ENCODE measurements around the gene ROBO2.

ROBO2 gene

DNA sequence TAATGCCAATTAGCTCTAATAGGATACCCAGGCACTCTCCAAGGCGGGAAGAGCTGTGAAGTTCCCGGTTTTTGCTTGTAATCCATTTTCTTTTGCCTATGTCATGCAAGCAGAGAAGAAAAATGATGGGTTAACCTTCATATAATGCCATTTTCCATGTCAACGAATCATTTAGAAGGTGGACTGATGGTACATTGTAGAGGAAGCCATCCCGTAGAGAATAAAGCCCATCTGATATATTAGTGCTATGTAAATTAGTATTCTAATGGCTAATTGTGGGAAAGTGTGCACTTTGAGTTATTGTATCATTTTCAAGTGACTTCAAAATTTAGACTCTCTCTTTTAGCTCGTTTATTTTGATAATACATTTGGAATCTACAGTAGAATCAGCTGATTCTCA is 509.1 kb downstream of the ROBO2 start:
- Histone ChIP-seq H3K9ac (ENCODE audit: low read depth, low read length) (no peak overlapping the region), H3K4me1 (ENCODE audit: insufficient read depth, low read length) (no peaks in the 10 kb centered on the region), H3K36me3 (ENCODE audit: insufficient read depth, low read length) (no peaks in the 10 kb centered on the region), H3K9me3 (ENCODE audit: control insufficient read depth, insufficient read depth, low read length) (no peaks in the 10 kb centered on the region)

DNA sequence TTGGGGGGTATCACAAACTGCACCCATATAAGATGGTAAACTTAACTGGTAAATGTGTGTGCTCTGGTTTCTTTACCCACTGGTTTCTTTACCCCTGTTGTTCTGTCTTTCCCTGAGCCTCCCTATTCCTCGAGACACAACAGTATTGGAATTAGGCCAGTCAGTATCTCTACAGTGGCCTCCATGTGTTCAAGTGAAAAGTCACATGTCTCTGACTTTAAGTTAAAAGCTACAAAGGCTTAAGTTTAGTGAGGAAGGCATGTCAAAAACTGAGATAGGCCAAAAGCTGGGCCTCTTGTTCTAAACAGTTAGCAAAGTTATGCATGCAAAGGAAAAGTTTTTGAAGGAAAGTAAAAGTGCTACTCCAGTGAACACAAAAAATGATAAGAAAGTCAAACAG is 513.3 kb downstream of the ROBO2 start:
- Histone ChIP-seq H3K9me3 (ENCODE audit: control insufficient read depth, insufficient read depth, low read length) (no peaks in the 10 kb centered on the region), H3K36me3 (ENCODE audit: insufficient read depth, low read length) (no peaks in the 10 kb centered on the region), H3K4me1 (ENCODE audit: insufficient read depth, low read length) (no peaks in the 10 kb centered on the region), H3K9ac (ENCODE audit: low read depth, low read length) (no peak overlapping the region)

DNA sequence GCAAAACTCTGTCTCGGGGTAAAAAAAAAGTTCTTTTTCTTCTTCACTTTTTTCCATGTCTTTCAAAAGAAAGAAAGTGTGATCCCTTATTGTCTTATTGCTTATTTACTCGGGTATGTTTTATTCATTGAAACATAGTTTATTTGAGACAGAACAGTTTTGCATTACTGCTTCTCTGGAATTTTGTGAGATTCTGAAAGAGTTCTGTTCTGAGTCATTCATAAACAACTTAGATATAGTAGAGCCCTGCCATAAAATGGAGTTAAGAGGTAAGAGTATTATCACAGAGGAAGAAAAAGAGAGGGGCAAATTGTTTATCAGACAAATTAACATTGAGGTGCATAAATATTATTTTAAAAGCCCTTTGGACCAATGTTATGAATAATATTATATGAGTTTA is 522.2 kb downstream of the ROBO2 start:
- Histone ChIP-seq H3K36me3 (ENCODE audit: insufficient read depth, low read length) (no peaks in the 10 kb centered on the region), H3K9ac (ENCODE audit: low read depth, low read length) (no peak overlapping the region), H3K9me3 (ENCODE audit: control insufficient read depth, insufficient read depth, low read length) (no peaks in the 10 kb centered on the region), H3K4me1 (ENCODE audit: insufficient read depth, low read length) (no peaks in the 10 kb centered on the region; the same call in 1 of the 2 replicates)

DNA sequence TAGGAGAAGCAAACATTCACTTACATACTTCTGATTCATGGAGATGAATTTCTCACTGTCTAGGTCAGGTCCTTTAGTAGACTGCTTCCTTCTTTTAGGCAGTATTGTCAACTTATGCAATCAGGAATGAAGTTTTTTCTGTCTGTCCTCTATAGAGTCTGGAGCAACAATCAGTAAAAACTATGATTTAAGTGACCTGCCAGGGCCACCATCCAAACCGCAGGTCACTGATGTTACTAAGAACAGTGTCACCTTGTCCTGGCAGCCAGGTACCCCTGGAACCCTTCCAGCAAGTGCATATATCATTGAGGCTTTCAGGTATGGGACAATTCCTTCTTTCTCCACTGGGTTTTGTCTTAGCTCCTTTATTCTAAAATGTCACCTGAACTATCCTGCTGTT is 523.1 kb downstream of the ROBO2 start:
- H3K9ac ChIP-seq (ENCODE audit: low read depth, low read length): no peak overlapping the region
- no peaks in the 10 kb centered on the region; the same call in 1 of the 2 replicates for H3K4me1 ChIP-seq (ENCODE audit: insufficient read depth, low read length)
- H3K9me3 ChIP-seq (ENCODE audit: control insufficient read depth, insufficient read depth, low read length): no peaks in the 10 kb centered on the region
- H3K36me3 ChIP-seq (ENCODE audit: insufficient read depth, low read length): no peaks in the 10 kb centered on the region

DNA sequence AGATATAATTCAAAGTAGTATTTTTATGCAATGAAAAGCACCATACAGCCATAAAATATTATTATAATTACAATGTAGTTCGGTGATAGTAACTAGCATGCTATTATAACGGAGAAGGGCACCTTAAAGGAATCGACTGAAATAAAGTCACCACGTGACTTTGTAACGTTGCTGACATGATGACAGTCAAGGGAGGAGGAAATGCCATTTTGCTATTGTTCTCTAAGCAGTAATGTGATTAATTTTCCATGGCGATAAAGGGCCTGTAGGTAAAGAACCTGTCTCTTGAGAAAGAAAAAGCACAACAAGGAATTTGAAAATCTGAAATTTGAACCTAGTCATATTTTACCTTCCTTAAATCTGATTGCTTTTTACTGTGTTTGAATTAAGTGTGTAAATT is 526.2 kb downstream of the ROBO2 start:
- Histone ChIP-seq H3K9ac (ENCODE audit: low read depth, low read length) (no peak overlapping the region), H3K9me3 (ENCODE audit: control insufficient read depth, insufficient read depth, low read length) (no peaks in the 10 kb centered on the region), H3K4me1 (ENCODE audit: insufficient read depth, low read length) (no peaks in the 10 kb centered on the region; the same call in 1 of the 2 replicates), H3K36me3 (ENCODE audit: insufficient read depth, low read length) (no peaks in the 10 kb centered on the region)

DNA sequence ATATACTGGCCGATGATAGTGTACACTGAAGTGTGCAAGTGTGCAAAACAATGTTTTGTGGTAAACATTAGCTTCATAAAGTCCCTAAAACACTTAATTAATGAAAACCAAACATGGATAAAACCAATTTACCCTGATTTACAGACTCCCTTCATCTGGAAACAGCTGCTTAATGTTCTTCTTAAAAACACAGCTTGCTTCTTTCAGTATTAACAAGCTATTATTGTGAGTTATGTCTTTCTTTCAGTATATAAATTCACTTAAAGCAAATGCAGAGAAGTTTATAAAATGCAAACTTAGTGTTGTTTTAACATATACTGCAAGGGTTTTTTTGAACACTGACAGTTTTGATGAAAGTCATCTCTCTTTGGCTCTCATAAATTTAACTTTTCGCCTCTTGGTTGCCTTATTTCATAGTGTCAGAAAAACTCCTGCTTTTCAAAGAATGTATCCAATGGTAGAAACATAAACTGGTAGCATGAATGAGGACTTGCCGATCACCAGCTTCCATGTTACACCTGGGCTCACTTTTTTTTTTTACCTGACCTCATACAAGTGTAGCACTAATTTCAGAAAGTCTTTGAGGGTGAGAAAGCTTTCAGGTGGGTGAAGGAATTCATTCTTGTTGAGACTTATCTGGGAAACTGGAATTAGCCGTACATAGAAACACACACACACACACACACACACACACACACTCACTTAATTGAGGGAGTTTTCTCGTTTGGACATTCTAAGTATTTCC is 532.2 kb downstream of the ROBO2 start:
- Histone ChIP-seq H3K9me3 (ENCODE audit: control insufficient read depth, insufficient read depth, low read length) (no peaks in the 10 kb centered on the region), H3K4me1 (ENCODE audit: insufficient read depth, low read length) (no peaks in the 10 kb centered on the region), H3K36me3 (ENCODE audit: insufficient read depth, low read length) (no peaks in the 10 kb centered on the region), H3K9ac (ENCODE audit: low read depth, low read length) (no peak overlapping the region)

DNA sequence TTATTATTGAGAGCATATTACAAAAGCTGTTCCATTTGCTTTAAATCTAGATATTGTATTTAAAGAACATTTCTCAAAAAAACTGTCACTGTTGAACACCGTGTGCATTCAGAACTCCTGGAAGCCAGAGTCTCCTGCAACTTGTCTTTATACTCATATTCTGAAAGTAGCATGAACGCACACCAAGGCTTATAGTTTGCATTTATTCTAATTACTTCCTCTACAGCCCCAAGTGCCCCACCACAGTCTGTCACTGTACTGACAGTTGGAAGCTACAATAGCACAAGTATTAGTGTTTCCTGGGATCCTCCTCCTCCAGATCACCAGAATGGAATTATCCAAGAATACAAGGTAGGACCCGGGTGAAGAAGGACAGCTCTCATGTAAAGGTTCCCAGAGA is 537.4 kb downstream of the ROBO2 start:
- H3K9ac ChIP-seq (ENCODE audit: low read depth, low read length): no peak overlapping the region
- H3K36me3 ChIP-seq (ENCODE audit: insufficient read depth, low read length): no peaks in the 10 kb centered on the region
- H3K9me3 ChIP-seq (ENCODE audit: control insufficient read depth, insufficient read depth, low read length): no peaks in the 10 kb centered on the region
- no peaks in the 10 kb centered on the region for H3K4me1 ChIP-seq (ENCODE audit: insufficient read depth, low read length)

DNA sequence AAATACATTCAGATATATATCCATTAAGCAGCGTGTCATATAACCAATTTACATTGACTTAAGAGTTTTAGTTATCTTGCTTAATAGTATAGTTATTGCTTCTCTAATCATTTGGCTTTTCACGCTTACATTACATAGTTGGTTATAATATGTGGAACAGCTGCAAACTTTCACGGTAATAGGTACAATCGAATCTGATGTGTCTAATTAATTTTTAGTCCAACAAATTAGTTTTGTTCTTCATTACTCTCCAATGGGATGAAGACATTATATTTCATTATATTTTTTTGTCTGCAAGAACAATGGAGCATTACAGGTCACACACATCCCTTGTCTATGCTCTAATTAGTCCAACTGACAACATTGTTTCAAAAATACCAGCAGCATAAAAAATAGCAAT is 546.3 kb downstream of the ROBO2 start:
- Histone ChIP-seq H3K9me3 (ENCODE audit: control insufficient read depth, insufficient read depth, low read length) (peaks cover 2% of the 10 kb centered on the region; the same call in 1 of the 2 replicates), H3K4me1 (ENCODE audit: insufficient read depth, low read length) (no peaks in the 10 kb centered on the region), H3K9ac (ENCODE audit: low read depth, low read length) (no peak overlapping the region), H3K36me3 (ENCODE audit: insufficient read depth, low read length) (no peaks in the 10 kb centered on the region)

DNA sequence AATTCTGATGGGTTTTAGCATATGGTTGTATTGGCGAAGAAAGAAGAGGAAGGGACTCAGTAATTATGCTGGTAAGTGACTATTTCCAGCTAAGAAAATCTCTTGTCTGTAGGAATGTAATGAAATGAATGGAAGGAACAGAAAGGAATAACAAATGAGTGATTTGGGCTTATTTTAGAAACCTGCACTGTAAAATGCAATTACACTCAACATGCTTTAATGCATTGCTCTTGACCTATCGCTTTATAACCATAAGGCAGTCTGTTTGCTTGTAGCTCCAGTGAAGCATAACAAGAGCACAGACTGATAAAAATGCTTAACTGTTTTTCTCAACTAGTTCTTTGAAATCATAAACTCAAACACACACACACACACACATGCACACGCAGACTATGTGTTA is 549.0 kb downstream of the ROBO2 start:
- Histone ChIP-seq H3K36me3 (ENCODE audit: insufficient read depth, low read length) (no peaks in the 10 kb centered on the region), H3K4me1 (ENCODE audit: insufficient read depth, low read length) (no peaks in the 10 kb centered on the region)

DNA sequence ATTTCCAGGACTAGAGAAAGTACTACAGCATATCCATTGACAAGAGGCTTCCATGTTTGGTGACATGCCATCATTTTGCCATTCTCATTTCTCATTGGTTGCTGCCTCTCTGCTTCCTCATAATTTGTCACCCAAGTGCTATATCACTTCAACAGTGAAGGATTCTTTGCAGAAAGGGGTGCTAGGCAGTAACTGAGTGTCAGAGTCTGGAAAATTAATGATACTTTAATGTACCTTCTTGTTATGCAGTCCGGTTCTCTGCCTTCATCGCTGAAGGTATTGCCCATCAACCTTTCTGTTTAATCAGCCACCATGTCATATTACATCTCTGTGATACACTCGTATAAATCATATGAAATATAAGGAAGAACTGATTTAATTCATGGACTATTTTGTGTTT is 550.3 kb downstream of the ROBO2 start:
- peaks cover 2% of the 10 kb centered on the region; the same call in 1 of the 2 replicates for H3K9me3 ChIP-seq (ENCODE audit: control insufficient read depth, insufficient read depth, low read length)
- no peaks in the 10 kb centered on the region for H3K4me1 ChIP-seq (ENCODE audit: insufficient read depth, low read length)
- no peaks in the 10 kb centered on the region for H3K36me3 ChIP-seq (ENCODE audit: insufficient read depth, low read length)
- H3K9ac ChIP-seq (ENCODE audit: low read depth, low read length): no peak overlapping the region

More for the DNA sequence above, 549.0 kb downstream of the ROBO2 start:
- H3K9me3 ChIP-seq (ENCODE audit: control insufficient read depth, insufficient read depth, low read length): peaks cover 2% of the 10 kb centered on the region; the same call in 1 of the 2 replicates
- no peak overlapping the region for H3K9ac ChIP-seq (ENCODE audit: low read depth, low read length)

DNA sequence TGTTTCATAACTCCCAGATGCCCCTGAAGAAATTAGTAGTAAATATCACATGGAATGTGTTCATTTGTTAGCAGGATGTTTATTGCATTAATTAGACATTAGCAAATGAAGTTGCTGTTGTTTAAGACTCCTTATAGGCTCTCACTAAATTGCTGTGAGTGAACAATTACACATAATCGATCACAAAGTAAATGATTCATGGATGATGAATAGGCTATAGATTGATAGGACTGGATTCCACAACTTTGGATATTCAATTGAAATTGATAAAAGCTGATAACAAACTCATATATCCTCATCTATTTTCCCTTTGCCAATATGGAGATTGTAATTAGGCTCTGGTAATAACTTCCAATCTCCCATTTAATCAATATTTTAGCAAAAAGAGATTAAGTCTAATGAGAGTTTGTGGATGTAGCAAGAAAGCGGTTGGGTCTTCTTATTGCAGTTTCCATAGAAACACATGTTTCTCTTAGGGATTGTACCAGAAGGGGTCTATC is 555.5 kb downstream of the ROBO2 start:
- no peaks in the 10 kb centered on the region for H3K9me3 ChIP-seq (ENCODE audit: control insufficient read depth, insufficient read depth, low read length)
- no peaks in the 10 kb centered on the region for H3K36me3 ChIP-seq (ENCODE audit: insufficient read depth, low read length)
- H3K9ac ChIP-seq (ENCODE audit: low read depth, low read length): no peak overlapping the region
- H3K4me1 ChIP-seq (ENCODE audit: insufficient read depth, low read length): no peaks in the 10 kb centered on the region

DNA sequence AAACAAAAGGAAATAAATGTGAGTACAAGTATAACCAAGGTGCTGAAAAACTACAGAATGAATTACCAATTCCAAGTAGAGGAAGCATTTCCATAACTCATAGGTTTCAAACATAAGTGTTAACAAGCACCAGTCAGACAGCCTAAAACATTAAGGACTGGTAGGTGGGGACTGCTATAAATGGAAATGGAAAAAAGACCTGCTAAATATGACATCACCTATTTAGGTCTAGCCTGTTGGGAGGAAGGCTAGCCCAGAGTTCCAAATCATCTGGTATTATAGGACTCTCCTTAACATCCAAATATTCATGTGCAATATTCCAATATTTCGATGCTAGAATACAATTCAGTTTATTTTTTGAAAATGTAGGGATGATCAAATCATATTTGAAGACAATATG is 560.0 kb downstream of the ROBO2 start:
- no peaks in the 10 kb centered on the region for H3K9me3 ChIP-seq (ENCODE audit: control insufficient read depth, insufficient read depth, low read length)
- H3K9ac ChIP-seq (ENCODE audit: low read depth, low read length): no peak overlapping the region
- no peaks in the 10 kb centered on the region for H3K4me1 ChIP-seq (ENCODE audit: insufficient read depth, low read length)
- H3K36me3 ChIP-seq (ENCODE audit: insufficient read depth, low read length): no peaks in the 10 kb centered on the region

DNA sequence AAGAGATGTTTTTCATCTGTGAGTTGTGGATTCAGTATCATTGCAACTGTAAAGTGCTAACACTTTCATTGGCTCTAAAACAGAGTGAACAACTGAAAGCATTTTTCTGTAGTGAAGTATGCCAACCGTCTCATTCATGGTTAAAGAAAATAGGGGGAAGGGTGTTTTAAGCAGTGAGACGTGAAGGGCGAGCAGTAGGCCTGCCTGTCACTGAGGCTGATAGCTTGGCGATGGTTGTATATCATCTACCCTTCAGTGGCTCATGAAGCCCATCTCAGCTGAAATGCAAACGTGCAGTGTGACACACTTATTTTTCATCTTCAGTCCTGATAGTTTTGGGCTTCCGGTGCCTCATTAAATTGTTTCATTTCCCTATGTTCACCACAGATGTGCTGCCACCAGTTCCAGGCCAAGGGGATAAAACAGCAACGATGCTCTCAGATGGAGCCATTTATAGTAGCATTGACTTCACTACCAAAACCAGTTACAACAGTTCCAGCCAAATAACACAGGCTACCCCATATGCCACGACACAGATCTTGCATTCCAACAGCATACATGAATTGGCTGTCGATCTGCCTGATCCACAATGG is 562.0 kb downstream of the ROBO2 start:
- no peaks in the 10 kb centered on the region for H3K36me3 ChIP-seq (ENCODE audit: insufficient read depth, low read length)
- peaks cover 12% of the 10 kb centered on the region; the same call in 1 of the 2 replicates for H3K4me1 ChIP-seq (ENCODE audit: insufficient read depth, low read length)
- H3K9me3 ChIP-seq (ENCODE audit: control insufficient read depth, insufficient read depth, low read length): no peaks in the 10 kb centered on the region
- H3K9ac ChIP-seq (ENCODE audit: low read depth, low read length): no peak overlapping the region

DNA sequence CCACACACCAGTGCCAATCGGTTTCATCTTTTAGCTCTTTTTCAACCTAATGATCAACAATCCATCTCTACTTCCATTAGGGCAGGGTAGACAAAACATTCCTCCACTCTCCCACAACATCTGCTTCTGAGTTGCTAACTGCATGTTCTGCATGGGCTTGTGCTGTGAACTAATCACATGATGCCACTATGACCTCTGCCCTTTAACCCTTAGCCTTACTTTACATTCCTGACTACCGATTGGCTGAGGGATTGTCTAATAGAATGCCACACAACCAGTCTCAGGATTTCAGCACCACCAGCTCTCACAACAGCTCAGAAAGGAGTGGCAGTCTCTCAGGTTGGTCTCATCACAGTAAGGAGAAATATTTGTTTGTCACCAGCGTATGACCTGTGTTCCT is 562.8 kb downstream of the ROBO2 start:
- Histone ChIP-seq H3K4me1 (ENCODE audit: insufficient read depth, low read length) (peaks cover 12% of the 10 kb centered on the region; the same call in 1 of the 2 replicates), H3K9ac (ENCODE audit: low read depth, low read length) (no peak overlapping the region), H3K9me3 (ENCODE audit: control insufficient read depth, insufficient read depth, low read length) (no peaks in the 10 kb centered on the region), H3K36me3 (ENCODE audit: insufficient read depth, low read length) (no peaks in the 10 kb centered on the region)

DNA sequence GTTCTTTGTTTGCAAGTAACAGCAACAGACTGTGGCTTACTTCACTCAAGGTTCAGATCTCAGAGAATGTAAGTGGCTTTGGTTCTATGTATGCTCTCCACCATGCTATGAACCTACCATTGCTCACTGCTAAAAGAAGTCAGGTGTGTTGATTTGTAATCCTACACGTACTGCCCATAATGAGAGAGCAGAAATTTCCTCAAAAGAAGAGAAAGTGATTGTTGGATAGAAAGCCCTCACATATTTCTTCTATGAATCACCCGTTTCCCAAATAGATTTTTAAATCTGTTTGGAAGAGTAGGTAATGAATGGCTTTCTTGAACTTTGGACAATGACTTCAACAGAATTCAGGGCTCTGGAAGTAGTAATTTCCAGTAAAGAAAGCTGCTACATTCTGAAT is 565.4 kb downstream of the ROBO2 start:
- H3K36me3 ChIP-seq (ENCODE audit: insufficient read depth, low read length): no peaks in the 10 kb centered on the region
- no peaks in the 10 kb centered on the region for H3K9me3 ChIP-seq (ENCODE audit: control insufficient read depth, insufficient read depth, low read length)
- peaks cover 12% of the 10 kb centered on the region; the same call in 1 of the 2 replicates for H3K4me1 ChIP-seq (ENCODE audit: insufficient read depth, low read length)
- H3K9ac ChIP-seq (ENCODE audit: low read depth, low read length): no peak overlapping the region

All from ES-I3 (cell line).